Astrocyte of the cerebellum (primary cell): ENCODE data around the gene TNNI2.
"Not testable (repeated sequence)": the region's sequence is repeated elsewhere in the genome, so short reads cannot be mapped to it uniquely, and the experiment has no call there.

Source experiments
- DNase-seq: peaks from one replicate; pipeline ENCODE4 v3.0.0-alpha.2; 2011; ENCODE audit warnings: low read depth
- H3K4me3 ChIP-seq: 2 replicates; pipeline ENCODE4 v1.5.1; 2011; ENCODE audit warnings: mild to moderate bottlenecking, low read depth, low read length, moderate library complexity
- CTCF ChIP-seq: IDR thresholded peaks from 2 replicates; pipeline ENCODE4 v1.5.1; 2012; ENCODE audit warnings: low read length, low read depth, moderate library complexity, mild to moderate bottlenecking; ENCODE audit errors: missing control alignments
- in situ Hi-C: cut with HindIII; loops from 2 replicates; pipeline ENCODE4 v1.10.0; 2017; ENCODE audit warnings: low sequenced_read_pairs

Gene TNNI2

DNA sequence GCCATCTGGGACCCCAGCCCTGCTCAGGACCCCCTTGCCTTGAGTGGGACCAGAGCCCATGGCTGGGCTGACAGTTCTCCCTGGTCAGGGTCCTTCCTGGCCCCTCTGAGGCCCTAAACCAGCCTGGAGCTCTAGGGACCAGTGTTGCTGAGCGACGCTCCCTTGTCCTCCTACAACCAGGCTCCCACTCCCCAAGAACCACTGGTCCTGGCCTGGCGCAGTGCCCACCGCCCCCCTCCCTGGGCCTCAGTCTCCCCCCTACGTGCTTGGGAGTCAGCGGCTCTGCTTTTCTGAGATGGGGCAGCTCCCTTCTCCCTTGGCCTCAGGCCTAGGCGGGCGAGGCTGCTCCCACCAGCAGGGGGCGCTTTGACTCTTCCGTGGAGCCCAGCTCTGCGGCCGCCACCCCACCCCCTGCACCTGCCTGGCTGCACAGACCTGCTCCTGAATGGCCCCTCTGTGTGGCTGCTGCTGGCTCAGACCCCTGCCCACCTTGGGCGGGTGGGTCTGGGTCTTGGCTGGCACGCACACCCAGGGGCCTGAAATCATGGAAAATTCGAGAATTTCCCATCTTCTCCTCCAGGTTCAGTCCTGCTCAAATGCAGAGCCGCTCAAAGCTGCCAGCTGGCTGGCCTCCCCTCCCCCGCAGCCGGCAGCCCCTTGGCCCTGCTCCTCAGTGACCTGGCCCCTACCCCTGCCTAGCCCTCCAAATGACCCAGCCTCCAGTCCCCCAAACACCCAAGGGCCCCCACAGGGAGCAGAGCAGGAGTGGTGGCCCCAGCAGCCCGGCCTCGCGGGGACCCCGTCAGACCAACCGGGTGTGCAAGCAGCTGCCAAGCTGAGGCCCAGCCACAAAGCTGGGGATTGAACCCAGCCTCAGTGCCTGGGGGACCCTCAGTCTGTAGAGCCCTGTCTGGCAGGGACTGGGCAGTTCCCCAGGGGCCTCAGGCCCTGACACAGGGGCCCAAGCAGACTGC lies 43.8 kb downstream of the TNNI2 start:
- TF ChIP-seq CTCF: peak; percentile 89
- DNase-seq: peak; percentile 29
- H3K4me3 ChIP-seq: no peak overlapping the region
- in situ Hi-C loops: no loop called here

DNA sequence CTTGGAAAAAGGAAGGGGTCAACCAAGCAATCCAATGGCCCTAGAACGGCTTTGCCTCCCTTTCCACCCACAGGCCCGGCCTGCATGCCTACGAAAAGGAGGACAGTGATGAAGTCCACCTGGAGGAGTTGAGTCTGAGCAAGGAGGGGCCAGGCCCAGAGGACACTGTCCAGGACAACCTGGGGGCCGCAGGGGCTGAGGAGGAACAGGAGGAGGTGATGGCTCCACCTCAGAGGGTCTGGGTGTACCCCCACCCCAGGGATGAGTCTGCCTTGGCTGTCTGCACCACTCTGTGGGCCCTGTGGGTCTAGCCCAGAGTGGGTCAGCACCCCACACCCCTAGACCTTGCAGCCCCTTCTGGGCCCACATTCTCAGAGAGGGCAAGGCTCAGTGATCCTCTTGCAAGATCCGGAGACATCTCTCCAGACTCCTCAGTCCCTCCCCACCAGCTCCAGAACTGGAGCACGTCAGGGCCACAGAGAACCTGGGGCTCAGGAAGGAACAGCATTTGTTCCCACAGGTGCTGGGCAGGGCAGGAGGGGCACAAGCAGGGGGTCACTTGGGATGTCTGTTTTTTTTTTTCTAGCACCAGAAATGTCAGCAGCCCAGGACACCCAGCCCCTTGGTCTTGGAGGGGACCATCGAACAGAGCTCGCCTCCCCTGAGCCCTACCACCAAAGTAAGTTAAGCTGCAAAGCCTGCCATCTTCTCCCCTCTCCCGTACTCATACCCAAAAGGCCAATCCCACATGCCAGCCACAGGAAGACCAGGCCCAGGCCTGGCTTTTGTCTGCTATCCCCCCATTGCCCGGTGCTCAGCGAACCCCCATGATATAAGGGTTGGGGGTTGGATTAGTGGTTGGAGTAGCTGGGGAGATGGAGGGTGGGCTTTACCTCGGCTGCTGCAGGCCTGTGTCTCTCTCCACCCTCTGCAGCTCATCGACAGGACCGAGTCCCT lies 44.8 kb downstream of the TNNI2 start:
- in situ Hi-C loops: no loop called here
- DNase-seq: no peak
- H3K4me3 ChIP-seq: no peak overlapping the region
- no peak for TF ChIP-seq CTCF

DNA sequence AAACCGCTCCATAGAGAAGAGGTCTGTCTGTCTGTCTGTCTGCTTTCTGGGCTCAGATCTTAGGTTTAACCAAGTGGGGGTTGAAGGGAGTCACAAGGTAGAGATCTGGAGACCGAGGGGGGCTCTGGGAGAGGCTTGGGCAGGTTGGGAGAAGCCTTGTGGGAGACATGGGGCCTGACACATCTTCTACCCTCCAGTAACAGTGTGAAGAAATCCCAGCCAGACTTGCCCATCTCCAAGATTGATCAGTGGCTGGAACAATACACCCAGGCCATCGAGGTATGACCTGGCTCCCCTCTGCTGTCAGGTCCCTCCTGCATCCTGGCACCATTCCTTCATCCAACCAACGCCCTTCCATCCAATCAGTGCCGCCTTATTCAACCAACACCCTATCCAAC lies 45.5 kb downstream of the TNNI2 start:
- no peak for DNase-seq
- TF ChIP-seq CTCF: no peak
- in situ Hi-C loops: no loop called here
- H3K4me3 ChIP-seq: no peak overlapping the region

DNA sequence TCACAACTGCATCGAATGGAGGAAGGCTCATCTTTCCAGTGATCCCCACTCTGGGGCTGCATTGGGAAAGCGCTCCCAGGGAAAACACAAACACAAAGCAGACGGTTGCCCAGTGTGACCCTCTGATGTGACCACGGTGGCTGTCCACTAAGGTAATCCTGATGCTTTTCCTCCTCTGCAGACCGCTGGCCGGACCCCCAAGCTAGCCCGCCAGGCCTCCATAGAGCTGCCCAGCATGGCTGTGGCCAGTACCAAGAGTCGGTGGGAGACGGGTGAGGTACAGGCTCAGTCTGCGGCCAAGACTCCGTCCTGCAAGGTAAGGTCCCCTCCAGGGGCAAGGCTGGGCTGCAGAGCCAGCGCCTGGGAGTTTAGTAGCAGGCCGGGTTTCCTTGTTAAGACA lies 47.8 kb downstream of the TNNI2 start:
- DNase-seq, in situ Hi-C loops, H3K4me3 ChIP-seq: not testable (repeated sequence)

DNA sequence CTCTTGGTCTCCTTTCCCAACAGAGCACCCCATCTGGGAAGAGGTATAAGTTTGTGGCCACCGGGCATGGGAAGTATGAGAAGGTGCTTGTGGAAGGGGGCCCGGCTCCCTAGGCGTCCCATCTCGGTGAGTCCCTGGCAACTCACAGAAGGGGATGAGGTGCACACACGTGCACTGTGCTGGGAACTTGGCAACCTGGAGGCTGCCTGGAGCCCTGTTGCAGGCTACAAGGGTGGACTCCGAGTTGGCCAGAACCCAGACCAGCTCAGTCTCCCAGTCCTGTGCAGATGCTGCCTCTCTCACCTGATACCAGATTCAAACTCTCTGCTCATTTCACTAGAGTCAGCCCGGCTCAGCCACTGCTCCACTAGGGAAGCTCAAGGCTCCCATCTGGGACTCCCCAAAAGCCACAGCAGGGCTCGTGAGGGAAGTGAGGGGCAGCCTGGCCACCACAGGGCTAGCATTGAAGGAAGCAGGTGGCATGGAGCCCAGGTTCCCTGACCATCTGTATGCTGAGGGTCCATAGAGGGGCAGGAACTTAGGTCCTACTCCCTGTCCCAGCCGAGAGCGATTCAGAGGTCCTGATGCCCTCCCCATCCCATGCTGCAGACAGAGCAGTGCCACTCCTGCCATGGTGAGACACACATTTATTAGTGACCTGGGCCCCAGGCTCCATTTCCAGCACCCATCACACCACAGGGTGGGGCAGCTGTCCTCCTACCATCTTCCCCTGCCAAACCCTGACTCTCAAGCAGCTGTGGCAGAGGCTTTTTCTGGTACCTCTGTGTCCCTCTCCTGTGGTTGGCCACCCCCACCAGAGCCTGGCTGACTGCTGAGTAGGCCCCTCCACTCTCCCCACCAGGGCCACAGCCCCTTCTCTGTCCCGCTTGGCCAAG lies 48.9 kb downstream of the TNNI2 start:
- no peak overlapping the region for H3K4me3 ChIP-seq
- in situ Hi-C loops: no loop called here
- no peak for DNase-seq
- no peak for TF ChIP-seq CTCF

DNA sequence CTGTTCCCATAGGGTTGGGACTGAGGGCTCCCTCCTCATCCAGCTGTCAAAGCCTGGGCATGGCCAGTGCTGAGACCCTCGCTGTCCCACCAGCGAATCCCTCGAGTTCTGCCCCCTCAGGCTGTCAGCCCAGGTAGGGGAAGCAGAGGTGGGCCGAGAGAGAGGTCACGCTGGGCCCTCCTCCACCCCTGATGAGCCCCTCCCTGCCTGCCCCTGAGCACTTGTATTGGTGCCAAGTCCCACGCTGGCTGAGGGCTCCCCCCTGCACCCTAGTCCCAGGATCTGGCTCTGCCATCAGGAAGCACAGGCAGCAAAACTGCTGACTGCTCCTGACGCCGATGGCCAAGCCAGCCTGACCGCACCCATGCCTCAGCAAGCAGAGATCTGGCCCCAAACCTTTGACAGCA lies 49.6 kb downstream of the TNNI2 start:
- TF ChIP-seq CTCF: no peak
- DNase-seq: no peak
- no peak overlapping the region for H3K4me3 ChIP-seq
- in situ Hi-C loops: no loop called here
